ENCODE results near the gene COPS9.

DNA sequence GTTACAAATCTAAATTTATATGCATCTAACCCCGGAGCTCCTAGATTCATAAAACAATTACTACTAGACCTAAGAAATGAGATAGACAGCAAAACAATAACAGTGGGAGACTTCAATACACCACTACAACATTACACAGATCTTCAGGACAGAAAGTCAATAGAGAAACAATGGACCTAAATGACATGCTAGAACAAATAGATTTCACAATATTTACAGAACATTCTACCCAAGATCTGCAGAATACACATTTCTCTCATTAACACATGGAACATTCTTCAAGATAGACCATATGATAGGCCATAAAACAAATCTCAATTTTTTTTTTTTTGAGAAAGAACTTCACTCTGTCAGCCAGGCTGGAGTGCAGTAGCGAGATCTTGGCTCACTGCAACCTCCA lies 37.8 kb downstream of the COPS9 start:
- TF ChIP-seq, protein P1, sequence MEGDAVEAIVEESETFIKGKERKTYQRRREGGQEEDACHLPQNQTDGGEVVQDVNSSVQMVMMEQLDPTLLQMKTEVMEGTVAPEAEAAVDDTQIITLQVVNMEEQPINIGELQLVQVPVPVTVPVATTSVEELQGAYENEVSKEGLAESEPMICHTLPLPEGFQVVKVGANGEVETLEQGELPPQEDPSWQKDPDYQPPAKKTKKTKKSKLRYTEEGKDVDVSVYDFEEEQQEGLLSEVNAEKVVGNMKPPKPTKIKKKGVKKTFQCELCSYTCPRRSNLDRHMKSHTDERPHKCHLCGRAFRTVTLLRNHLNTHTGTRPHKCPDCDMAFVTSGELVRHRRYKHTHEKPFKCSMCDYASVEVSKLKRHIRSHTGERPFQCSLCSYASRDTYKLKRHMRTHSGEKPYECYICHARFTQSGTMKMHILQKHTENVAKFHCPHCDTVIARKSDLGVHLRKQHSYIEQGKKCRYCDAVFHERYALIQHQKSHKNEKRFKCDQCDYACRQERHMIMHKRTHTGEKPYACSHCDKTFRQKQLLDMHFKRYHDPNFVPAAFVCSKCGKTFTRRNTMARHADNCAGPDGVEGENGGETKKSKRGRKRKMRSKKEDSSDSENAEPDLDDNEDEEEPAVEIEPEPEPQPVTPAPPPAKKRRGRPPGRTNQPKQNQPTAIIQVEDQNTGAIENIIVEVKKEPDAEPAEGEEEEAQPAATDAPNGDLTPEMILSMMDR (conservative IDR thresholded peaks at IDR 0.05): no peak
- no peak for TF ChIP-seq EZH2 (IDR thresholded peaks at IDR 0.05; ENCODE audit: low read depth)
